ENCODE measurements around the gene LGSN. TPM values are rescaled to one million over a fixed set of nuclear protein-coding genes. Genes with fewer than 3 reads are reported as not detected.
"Not testable (repeated sequence)": the region's sequence is repeated elsewhere in the genome, so short reads cannot be mapped to it uniquely, and the experiment has no call there.

The LGSN gene
- not detected for polyA plus RNA-seq (2013, experiment 1 of 2; ENCODE audit: insufficient read length)
- not detected for polyA plus RNA-seq (2013, experiment 2 of 2; ENCODE audit: insufficient read length)

GRCh38 chr6:63319939-63320338 lies at the start of gene LGSN:
Gene LGSN (minus strand): TSS chr6:63319983. CDS start chr6:63319943, 40 bp downstream.
- no peak for DNase-seq

GRCh38 chr6:63368347-63368746 lies 48.6 kb upstream of the LGSN start:
- no peak for DNase-seq

- not testable (repeated sequence) for DNase-seq
These were observed 42.8 kb upstream of the LGSN start for GRCh38 chr6:63362500-63363120.

- DNase-seq = not testable (repeated sequence)
These were observed 37.6 kb upstream of the LGSN start for GRCh38 chr6:63357384-63357783.

- no peak for DNase-seq
These were observed 35.8 kb upstream of the LGSN start for GRCh38 chr6:63355632-63356031.

- DNase-seq = no peak
These were observed 33.5 kb upstream of the LGSN start for GRCh38 chr6:63353286-63353630.

- peak; percentile 24 for DNase-seq
These were observed 32.9 kb upstream of the LGSN start for GRCh38 chr6:63352544-63353285.

GRCh38 chr6:63352069-63352543 lies 32.3 kb upstream of the LGSN start:
- peak; percentile 47 for DNase-seq

- peak; percentile 6 for DNase-seq
These were observed 29.6 kb upstream of the LGSN start for GRCh38 chr6:63349401-63349800.

GRCh38 chr6:63348836-63349235 lies 29.1 kb upstream of the LGSN start:
- DNase-seq = no peak

- peak; percentile 90 for DNase-seq
These were observed 27.8 kb upstream of the LGSN start for GRCh38 chr6:63347599-63347998.

- DNase-seq = no peak
These were observed 26.5 kb upstream of the LGSN start for GRCh38 chr6:63346217-63346835.

GRCh38 chr6:63340351-63340750 lies 20.6 kb upstream of the LGSN start:
- DNase-seq = no peak

GRCh38 chr6:63334652-63335051 lies 14.9 kb upstream of the LGSN start:
- DNase-seq = not testable (repeated sequence)

GRCh38 chr6:63333440-63333839 lies 13.7 kb upstream of the LGSN start:
- no peak for DNase-seq

GRCh38 chr6:63326630-63327029 lies 6.8 kb upstream of the LGSN start:
- not testable (repeated sequence) for DNase-seq

- DNase-seq = no peak
These were observed 3.2 kb upstream of the LGSN start for GRCh38 chr6:63322981-63323380.

GRCh38 chr6:63321821-63322220 lies 2.0 kb upstream of the LGSN start:
- no peak for DNase-seq

GRCh38 chr6:63317641-63318040 lies 2.1 kb downstream of the LGSN start:
- no peak for DNase-seq

GRCh38 chr6:63316113-63316512 lies 3.7 kb downstream of the LGSN start:
- DNase-seq = no peak

GRCh38 chr6:63313111-63313510 lies 6.7 kb downstream of the LGSN start:
- no peak for DNase-seq

GRCh38 chr6:63307581-63308246 lies 12.1 kb downstream of the LGSN start:
- peak; percentile 48 for DNase-seq

GRCh38 chr6:63306420-63306819 lies 13.4 kb downstream of the LGSN start:
- DNase-seq = no peak
